ENCODE data around the gene PACRG.

The PACRG gene

DNA sequence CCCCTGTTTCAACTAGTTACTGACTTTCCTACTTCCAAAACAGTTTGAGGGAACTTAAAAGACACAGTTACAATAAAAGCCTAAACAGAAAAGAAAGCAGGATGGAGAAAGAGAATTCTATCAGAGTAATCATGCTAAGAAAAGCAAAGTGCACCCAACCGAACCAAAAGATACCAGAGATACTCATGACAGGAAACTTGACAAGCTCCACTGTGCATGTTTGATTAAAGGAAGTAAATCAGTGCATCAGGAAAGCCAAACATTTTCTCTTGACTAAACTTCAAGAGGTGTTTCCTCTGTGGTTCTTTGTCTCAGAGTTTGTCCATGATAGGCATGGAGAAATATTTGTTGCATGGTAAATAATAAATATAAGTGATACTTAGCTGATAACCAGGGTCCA is 138.9 kb downstream of the PACRG start:
- no peak for DNase-seq (ENCODE audit: low read depth)

DNA sequence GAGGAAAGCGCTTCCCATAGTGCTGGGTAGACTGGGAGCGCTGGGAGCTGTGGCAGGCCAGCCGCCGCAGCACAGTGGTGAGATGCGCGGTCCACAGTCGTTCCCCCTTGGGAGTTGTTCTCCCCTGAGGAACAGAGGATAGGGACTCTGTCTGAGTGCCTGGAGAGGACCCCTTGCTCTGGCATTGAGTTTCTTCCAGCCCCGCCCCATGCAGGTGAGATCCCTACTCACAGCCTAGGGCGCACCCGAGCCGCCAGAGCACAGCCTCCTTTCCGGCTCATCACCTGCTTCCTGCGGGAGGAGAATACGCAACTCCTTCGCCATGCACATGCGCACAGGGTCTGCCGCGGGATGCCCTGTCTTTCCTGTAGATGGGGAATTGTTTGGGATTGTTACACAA is 140.6 kb downstream of the PACRG start:
- DNase-seq (ENCODE audit: low read depth) = no peak

DNA sequence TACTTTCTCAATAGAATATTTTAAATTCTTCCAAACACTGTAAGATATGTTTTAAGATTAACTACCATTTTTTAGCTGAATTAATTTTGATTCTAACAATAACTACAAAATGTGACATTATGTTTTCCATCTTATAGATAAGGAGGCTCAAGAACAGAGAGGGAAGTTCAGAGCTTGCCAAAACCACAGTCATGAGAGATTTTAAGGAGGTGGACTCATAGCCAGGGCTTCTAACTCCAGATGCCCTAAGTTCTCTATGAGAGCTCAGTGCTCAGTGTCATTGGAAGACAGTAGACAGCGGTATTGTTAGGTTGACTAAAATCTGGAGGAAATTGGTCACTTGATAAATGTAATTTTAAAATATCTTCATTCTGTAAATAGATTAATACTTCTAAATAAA is 144.2 kb downstream of the PACRG start:
- DNase-seq (ENCODE audit: low read depth) = no peak

DNA sequence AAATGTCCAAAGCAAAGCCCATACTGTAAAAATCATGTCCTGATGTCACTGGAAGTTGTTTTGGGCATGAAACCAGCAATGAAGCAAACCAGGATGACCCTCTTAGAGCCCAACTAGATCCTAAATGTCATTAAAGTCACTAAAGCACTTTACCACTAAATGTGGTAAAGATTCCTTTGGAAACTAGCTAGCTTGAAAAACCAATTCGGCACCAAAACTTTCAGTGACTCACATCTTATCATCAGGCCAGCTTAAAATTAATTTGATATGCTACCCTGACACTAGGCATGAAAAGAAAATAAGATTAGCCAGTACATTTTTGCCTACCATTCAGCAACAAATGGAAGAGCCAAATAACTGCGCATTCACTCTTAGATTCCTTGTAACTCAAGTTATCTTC is 145.8 kb downstream of the PACRG start:
- no peak for DNase-seq (ENCODE audit: low read depth)

DNA sequence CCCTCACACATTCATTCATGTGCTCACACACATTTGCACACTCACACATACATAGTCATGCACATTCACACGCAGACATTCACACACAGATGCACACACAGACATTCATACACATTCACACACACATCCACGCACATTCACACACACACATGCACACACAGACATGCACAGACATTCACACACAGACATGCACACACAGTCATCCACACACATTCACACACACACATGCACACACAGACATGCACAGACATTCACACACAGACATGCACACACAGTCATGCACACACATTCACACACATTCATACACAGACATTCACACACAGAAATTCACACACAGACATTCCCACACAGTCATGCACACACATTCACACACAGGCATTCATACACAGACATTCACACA is 147.3 kb downstream of the PACRG start:
- no peak for DNase-seq (ENCODE audit: low read depth)

DNA sequence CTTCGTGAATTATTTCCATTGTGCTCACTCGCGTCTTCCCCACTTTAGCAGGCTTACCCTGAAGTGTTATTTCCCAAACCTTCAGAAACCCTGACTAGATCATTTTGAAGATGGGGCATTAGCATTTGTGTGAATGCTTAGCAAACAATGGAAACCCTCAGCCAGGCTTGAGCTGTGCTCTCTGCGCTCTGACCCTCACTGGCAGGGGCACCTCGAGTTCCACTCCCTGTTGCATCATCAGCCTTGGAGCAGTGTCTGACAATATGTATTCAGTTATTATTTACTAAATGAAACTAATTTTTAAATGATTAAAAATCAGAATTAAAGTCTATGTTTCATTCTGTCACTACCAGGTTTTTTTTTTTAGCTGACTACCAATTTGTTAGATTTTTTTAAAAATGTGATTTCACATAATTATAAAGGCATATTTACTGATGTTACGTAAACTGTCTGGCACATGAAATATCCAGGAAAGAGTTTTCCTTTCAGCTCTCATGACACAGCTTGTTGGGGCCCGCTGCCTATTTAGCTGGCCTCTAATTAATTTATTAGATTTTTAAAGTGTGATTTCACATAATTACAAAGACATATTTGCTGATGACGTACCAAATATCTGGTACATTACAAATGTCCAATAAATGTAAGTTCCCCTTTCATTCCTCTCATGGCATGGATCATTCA is 155.2 kb downstream of the PACRG start:
- DNase-seq (ENCODE audit: low read depth) = no peak

DNA sequence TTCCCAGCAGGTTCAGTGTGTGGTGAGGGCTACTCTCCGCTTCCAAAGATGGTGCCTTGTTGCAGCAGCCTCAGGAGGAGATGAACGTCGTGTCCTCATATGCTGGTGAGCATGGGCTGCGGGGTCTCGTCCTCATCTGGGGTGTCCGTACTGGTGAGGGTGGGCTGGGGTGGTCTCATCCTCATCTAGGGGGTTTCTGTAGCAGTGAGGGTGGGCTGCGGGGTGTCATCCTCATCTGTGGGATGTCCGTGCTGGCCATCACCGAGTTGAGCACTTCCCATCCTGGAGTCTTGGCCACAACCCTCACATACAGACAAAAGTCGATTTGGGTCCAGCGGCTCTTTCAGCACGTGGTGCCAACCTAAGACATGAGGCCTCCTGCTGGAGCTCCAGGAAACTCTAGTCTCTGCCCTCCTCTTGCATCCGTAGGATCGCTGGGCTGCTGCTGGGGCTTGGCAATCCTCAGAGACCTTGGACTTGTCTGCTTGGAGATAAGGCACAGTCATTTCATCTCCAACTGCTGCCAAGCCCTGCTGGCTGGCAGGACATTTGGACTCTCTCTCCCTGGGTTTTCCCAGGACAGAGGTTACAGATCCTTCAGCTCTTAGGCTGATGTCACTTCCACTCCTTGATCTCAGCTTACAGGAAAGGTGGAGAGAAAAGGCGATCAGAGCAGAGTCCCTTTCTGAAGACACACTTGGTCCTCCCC is 160.4 kb downstream of the PACRG start:
- no peak for DNase-seq (ENCODE audit: low read depth)

DNA sequence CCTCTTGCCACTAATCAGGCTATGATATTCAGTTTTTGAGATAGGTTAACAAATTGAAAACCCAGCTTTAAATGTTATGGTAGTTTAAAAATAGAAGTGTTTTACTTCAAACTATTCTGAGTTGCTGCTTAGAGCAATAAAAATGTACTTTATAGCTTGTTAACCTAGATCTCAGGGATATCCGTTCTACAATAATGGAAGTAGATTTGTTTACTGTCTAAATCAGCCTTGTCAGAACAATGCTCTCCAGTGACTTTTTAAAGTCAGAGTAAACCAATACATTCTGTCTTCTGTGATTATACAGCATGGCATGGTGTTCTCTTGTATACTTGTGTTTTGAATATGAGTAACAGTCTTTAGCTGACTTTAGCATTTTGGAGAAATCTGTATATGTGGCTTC is 161.5 kb downstream of the PACRG start:
- no peak for DNase-seq (ENCODE audit: low read depth)

DNA sequence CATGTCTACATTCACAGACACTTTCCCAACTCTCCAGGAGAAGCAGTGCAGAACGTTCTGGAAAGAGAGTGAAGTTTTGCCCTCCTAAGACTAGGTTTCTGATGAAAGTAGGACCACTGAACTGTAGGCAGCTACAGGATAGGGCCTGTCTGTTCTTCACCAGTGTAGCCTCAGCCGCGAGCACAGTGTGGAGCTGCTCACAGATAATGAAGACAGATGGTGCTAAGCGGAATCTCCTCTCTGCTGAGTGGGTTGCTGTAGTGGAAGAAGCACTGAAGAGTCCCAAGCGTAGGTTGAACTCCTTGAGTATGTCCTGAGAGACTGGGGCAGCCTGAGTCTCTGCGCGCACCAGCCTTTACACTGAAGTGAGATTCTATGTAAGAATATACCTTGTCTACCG is 170.2 kb downstream of the PACRG start:
- no peak for DNase-seq (ENCODE audit: low read depth)

DNA sequence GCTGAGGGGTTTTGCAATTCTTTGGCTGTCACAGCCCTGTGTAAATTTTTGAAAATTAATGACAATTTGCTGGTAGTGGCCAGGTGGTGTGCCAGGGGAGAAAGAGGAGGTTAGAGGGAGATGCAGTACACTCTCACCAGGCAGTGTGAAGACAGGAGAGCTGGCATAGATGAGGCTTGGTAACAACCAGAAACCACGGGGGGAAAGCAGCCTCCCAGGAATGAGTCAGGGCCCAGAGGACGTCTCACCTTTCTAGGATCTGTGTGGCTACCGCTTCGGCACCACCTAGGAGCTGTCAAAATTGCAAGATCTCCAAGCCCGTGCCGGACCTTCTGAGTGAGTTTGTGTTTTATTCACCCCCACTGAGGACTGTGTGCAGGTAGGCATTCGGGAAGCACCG is 171.4 kb downstream of the PACRG start:
- DNase-seq (ENCODE audit: low read depth) = no peak

DNA sequence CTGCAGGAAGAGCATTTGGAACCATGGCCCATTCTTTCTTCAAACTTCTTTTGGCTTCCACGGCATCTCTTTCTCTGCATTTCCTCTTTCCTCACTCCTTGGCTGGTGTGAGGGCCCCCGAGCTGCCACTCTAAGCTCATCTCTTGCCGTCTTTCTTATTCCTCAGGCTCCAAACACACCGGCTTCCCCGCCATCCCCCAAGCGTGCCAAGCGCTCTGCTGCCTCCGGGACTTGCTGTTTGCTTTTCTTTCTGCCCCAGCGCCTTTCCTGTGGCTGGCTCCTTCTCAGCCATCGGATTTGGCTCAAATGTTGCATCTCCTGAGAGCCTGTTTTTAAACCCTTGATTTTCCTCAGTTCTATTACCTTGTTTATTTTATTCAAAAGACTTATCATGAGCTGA is 172.7 kb downstream of the PACRG start:
- DNase-seq (ENCODE audit: low read depth) = no peak

DNA sequence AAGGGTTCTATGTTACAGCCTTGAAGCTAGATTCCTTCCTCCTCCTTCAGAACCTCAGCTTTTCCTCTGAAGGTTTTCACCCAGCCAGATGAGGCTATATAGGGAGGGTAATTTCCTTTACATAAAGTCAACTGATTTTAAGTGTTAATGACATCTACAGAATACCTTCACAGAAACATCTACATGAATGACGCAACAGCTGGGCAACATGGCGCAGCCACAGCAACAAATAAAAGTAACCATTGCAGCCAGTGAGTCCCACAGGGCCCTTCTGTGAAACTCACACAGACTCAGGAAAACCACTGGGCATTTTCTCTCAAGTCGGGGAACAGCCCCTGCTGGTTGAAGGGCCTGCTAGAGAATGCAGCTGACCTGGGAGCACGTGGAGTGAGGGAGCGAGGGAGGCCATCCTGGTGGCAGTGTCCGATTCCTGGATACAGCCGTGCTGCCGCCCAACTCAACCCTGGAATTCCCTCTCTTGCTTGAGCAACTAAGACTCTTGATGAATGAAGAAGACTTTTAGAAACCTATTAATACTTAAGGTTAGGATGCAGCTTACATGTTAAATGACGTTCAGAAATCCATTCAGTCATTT is 176.4 kb downstream of the PACRG start:
- no peak for DNase-seq (ENCODE audit: low read depth)

DNA sequence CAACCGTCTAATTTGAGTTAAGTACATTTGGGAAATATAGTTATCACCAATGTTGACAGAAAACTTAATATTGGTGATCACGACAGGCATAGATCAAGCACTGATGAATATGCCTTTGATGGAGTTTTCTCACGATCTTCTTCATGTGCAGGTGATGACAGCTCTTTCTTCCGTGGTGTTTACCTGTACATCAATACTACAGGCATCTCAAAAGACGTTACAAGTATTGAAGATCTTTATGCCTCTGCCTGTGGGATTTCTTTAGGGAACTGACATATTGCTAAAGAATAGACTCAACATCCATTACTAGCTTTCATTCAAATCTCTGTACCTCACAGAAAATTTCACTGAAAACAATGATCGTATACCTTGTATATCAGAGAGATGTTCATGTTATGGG is 178.7 kb downstream of the PACRG start:
- no peak for DNase-seq (ENCODE audit: low read depth)

DNA sequence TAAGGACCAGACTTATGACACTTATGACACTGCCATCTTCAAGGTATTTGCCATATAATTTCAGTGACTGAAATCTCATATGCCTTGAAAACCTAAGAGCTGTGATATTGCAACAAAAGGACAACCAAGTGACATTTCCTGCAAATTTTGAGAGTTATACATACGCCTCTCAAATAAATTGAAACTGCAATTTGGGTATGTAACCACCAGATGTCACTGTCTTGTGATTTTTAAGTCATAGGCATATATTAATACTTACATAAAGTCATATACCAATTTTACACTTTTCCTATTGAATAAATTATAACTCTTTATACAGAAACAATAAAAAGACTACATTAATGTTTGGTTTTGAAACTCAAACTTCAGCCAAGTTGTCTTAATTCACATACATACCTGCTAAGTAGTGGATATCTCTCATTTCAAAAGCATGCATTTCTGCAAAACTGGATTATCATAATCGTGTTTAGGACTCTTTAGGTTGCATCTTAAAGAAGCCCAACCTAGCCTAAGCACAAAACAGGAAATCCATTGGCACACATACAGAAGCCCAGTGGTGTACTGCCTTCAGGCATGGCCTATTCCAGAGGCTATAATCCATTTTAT is 180.2 kb downstream of the PACRG start:
- no peak for DNase-seq (ENCODE audit: low read depth)

DNA sequence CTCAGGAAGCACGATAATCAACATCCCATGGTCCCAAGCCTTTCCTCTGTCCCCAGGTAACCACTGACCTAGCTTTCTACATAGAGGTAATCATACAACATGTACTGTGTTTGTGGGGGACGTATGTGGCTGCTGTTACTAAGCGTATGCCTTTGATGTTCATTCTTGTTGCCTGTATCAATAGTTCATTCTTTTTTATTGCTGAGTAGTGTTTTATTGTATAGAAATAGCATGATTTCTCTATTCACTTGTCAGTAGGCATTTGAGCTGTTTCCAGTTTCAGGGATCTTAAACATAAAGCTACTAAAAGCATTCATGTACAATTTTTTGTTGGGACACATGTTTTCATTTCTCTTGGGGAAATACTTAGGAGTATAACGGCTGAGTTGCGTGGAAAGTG is 185.4 kb downstream of the PACRG start:
- DNase-seq (ENCODE audit: low read depth) = no peak

DNA sequence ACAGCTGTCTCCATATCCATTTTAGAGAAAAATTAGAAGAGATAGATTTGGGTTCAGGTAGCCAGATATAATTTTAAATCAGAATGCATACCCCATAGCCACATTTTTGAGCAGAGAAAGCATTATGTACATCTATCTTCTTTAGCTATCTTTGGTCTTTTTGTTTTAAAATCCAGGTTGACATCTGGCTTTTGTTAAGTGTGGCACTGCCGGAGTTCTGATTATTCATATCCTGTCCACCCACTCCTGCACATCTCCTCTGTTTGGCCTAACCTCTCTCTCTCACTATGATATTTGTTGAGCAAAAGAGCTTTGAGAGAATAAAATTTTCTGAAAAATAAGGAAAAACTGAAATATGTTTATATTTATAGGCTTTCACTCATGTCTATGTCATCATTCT is 189.7 kb downstream of the PACRG start:
- no peak for DNase-seq (ENCODE audit: low read depth)

DNA sequence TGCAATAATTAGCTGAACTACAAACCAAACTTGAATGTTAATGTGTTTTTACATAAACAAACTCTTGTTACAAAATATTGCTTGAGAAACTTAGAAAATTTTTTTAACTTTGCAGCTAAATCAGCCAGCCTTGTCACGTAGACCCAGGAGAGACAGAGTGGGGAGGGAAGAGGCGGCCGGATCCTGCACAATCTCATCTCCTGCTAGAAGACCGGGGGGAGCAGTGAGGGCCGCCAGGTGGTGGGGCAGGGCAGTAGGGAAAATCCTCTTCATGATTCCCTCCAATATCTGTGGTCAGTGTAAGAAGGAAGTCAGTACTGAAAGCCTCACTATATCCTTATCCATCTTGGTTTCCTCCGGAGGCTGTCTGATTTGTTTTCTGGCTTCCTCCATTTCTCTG is 193.3 kb downstream of the PACRG start:
- DNase-seq (ENCODE audit: low read depth) = no peak

DNA sequence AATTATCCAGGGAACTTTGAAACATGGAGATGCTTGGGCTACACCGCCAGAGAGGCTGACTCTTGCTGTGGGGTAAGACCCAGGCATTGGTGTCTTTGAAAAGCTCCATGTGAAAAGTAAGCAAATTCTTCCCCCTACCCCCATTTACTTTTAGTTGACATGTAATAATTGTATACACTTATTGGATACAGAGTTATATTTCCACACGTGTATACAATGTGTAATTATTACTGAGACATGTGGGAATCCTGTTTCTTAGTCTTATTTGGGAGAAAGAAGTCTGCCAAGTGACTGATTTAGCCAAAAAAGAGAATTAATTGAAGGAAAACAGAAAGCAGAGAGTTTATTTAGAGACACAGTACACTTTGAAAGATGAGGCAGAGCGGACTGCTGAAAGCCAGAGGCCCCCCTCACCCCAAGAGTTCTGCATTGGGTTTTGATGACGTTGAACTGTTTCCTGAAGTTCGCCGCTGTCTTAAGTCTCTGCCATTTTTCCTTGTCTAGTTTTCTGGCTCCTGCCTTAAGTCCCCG is 193.8 kb downstream of the PACRG start:
- DNase-seq (ENCODE audit: low read depth) = no peak

DNA sequence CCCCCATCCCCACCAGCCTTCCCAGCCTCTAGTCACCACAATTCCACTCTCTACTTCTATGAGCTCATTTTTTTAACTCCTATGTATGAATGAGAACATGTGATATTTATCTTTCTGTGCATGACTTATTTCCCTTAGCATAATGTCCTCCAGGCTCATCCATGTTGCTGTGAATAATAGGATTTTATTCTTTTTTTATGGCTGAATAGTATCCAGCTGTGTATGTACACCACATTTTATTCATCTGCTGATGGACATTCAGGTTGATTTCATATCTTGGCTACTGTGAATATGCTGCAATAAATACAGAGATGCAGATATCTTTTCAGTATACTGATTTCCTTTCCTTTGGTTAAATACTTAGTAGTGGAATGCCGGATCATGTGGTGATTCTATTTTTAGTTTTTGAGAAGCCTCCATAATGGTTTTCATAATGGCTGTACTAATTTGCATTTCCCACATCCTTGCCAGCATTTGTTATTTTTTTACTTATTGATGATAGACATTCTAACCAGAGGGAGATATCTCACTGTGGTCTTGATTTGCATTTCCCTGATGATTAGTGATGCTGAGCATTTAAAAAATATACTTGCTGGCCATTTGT is 194.9 kb downstream of the PACRG start:
- no peak for DNase-seq (ENCODE audit: low read depth)

DNA sequence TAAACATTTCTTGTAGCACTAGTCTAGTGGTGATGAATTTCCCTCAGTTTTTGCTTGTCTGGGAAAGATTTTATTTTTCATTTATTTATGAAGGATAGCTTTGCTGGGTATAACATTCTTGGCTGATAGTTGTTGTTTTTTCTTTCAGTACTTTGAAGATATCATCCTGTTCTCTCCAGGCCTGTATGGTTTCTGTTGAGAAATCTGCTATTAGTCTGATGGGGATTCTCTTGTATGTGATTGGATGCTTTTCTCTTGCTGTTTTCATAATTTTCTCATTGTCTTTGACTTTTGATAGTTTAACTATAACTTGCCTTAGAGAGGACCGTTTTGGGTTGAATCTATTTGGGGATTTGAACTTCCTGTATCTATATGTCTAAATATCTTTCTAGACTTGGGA is 207.1 kb downstream of the PACRG start:
- no peak for DNase-seq (ENCODE audit: low read depth)

DNA sequence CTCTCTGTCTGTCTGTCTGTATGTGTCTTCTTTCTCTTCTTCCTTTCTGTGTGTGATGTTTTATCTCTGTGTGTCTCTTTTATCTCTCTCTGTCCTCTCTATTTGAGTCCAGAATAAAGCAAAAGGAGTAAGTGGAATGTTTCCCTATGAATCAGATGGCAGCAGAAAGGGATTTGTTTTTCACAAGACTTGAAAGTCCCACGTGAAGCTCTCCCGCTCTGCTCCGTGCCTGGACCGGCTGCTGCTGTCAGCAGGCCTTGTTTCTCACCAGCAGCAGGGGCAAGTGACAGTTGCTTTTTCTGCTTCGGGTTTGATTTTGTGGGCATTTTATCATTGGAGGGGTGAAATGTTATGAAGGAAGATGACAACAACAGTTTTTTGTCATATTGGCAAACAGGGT is 212.7 kb downstream of the PACRG start:
- DNase-seq (ENCODE audit: low read depth) = no peak

DNA sequence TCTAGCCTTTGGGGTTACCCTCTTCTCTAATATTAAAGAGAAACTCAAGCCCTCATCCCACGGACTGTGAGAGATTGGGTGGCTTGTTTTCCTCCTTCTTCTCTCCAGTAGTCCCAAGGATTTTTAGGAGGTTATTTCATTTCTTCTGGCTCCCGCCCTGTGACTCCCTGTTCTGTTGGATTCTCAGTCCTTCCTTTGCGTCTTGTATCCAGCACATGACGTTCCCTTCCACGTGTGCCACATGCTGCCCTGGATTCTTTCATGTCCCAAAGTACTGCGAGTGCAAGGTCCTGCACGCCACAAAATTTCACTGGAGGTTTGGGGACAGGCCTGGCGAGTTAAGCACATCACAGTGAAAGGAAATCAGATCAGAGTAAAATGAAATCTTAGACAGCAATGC is 213.4 kb downstream of the PACRG start:
- DNase-seq (ENCODE audit: low read depth) = no peak

DNA sequence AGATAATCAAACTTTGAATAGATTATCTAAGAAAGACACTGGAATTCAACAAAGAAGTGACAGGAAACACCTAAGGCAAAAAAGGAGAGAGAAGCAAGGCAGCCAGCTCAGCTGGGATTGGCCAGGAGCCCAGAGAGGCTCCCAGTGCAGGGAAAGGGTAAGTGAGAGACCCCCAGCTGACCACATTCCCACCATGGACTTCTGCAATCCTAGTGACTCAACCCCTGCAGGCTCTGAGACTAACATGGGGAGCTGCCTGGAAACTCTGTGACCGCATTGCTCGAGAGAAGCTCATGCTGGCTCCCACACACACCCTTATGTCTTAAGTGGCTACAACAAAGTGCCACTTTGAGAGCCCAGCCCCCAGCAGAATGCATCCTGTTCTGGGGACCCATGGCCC is 215.1 kb downstream of the PACRG start:
- DNase-seq (ENCODE audit: low read depth) = no peak

All from stimulated activated CD8-positive, alpha-beta memory T cell treated with anti-CD3 and anti-CD28 coated beads, Interleukin-12 subunit alpha, Interleukin-12 subunit beta, amount 100 ng/mL, for 1 hour (primary cell).